Inferior parietal cortex (tissue), 1 donor: ENCODE data around the gene RIN3.

Source experiments
- DNase-seq: peaks from one replicate; pipeline ENCODE4 v3.0.0-alpha.2; 2016; ENCODE audit errors: extremely low spot score

The RIN3 gene

DNA sequence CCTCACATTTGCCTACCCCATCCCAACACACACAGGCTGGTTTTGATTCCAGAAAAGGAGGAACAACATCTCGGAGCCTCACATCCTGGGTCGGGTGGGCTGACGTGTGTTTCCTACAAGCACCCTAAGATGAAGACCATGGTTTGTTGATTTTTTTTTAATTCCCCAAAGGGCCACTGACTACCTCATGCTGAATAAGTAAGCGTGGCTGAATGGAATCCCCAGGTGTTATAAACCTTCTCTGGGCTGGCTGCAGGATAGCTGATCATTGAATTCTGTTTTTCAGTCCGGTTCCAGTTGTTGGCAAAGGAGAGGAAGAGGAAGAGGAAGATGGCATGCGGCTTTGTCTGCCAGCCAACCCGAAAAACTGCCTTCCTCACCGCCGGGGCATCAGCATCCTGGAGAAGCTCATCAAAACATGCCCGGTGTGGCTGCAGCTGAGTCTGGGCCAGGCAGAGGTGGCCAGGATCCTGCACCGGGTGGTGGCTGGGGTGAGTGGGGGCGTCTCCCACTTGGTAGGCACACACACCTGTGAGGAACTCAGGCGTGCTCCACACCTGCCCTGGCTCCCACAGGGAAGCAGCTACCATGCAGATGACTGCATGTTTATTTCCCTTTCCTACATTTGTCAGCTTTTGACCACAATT lies 42.0 kb downstream of the RIN3 start:
- DNase-seq = no peak

DNA sequence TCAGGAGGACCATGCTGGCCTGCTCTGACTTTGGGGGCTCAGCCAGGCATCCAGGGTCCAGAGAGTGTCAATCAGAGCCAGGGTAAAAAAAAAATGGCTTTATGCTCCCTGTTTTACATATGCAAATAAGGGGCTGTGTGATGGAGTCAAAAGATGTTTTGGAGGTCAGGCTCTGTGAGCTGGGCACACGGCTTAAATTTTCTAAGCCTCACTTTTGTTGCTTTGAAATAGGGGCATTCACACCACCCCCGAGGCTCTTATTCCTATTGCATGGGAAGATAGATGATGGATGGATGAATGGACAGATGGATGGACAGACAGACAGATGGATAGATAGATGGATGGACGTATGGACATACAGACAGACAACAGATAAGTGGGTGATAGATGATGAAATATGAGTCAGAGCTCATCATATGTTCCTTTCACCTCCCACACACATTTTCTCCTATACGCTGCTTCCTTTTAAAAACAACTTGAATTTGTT lies 42.7 kb downstream of the RIN3 start:
- DNase-seq = no peak

DNA sequence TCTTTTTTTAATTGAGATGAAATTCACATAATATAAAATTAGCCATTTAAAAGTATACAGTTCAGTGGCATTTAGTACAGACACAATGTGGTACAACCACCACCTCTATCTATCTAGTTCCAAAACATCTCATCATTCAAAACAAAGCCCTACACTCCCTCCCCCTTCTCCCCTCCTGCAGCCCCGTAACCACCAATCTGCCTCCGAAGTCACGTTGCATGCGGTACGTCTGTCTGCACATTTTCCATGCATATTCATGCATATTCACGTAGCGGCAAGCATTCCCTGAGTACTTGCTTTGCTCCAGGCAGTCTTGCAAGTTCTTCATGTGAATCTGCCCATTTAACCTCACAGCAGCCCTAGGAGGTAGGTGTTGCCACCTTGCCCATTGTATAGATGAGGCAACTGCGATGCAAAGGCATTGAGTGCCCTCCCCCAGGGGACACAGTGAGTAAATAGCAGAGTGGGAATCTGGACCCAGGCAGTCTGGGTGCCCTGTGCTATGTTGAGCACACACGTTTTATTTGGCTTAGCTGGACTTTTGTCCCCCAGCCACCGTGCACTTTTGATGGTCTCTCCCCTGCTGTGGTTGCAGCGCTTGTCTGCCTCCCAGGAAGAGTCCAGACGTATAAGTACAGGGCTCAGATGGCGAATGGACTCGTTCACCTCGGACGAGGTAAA lies 43.4 kb downstream of the RIN3 start:
- DNase-seq = no peak

DNA sequence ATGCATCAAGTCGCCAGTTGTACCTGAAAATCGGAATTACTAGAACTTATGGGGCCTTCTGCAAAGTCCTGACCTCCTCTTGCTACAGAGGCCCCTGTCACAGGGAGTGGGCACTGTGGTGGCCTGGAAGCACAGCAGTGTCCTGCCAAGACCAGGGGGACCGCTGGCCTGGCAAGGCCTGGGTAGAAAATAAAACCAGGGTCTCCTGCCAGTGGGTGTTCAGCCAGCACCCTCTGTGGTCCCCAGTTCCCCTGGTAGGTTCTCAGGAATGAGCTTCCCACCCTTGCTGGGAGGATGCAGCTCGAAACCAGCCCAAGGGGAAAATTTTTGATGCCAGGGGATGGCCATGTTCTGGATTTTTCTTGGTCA lies 43.9 kb downstream of the RIN3 start:
- DNase-seq = no peak

DNA sequence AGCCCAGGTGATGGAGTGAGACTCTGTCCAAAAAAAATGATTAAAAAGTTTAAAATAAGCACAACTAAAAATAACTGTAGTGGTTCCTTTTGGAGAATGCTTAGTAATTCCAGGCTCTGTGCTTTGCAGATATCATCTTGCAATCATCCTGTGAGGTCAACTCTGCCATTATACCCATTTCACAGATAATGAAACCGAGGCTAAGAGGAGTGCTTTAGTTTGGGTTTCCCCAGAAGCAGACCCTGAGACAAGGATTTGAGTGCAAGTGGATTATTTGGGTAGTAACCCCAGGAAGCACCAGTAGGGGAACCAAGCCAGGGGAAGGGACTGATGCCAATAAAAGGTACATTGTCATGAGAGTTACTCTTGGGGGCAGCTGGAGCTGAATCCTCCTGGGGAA lies 44.7 kb downstream of the RIN3 start:
- no peak for DNase-seq

DNA sequence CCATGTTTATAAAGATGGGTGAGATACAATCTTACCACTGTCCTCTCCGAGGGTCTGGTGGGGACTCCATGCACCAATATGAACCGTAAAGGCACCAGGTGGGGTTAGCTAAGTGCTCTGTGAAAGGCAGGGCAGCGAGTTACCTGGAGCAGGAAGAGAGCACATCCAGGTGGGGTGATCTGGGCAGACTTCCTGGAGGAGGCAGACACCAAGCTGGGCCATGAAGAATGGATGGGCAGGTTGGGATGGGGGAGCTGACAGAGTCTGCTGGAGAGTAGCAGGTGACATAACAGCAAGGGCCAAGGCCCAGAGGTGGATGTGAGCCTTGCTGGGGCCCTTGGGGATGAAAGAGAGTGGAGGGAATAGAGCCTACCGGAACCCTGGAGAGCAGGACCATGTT lies 45.9 kb downstream of the RIN3 start:
- no peak for DNase-seq

DNA sequence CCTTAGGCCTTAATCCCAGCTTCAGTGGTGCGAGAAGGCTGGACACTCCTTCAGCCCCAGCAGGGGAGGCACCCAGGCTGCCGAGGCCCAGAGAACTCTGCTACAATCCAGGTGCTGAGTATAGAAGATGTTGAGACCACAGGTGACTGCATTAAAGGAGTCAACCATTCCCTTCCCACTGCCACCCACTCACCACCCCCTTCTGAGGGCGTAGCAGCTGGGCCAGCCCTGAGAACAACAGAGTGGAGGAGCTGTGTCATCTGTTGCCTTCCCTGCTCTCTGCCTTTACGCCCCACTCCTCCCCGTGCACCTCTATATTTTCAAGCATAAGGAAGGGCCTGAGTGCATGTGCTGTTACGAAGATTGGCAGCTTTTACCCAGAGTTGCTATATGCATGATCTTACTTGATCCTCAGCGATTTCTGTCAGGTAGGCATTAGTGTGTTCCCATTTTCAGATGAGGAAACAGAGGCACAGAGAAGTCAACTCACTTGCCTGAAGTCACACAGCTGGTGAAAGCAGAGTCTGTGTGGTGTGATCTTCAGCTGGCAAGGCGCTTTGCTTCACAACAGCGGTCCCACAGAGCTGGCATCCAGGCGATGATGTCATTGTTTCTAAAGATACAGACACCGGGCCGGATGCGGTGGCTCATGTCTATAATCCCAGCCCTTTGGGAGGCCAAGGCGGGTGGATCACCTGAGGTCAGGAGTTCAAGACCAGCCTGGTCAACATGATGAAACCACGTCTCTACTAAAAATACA lies 46.7 kb downstream of the RIN3 start:
- no peak for DNase-seq

DNA sequence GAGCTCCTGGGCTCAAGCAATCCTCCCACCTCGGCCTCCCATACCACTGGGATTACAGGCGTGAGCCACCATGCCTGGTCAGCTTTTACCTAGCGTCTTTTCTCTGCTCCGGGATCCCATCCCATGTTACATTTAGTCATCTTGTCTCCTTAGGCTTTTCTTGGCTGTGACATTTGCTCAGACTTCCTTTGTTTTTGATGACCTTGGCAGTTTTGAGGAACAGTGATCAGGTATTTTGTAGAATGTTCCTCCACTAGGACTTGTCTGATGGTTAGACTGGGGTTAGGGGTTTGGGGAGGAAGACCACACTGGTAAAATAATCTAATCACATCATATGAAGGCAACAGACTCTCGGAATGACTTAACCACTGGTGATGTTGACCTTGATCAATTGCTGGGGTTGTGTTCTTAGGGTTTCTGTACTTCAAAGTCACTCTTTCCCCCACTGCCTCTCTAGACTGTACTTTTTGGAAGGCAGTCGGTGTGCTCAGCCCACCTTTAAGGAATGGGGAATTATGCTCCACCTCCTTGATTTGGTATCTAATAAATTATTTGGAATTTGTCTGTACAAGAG lies 48.4 kb downstream of the RIN3 start:
- no peak for DNase-seq

DNA sequence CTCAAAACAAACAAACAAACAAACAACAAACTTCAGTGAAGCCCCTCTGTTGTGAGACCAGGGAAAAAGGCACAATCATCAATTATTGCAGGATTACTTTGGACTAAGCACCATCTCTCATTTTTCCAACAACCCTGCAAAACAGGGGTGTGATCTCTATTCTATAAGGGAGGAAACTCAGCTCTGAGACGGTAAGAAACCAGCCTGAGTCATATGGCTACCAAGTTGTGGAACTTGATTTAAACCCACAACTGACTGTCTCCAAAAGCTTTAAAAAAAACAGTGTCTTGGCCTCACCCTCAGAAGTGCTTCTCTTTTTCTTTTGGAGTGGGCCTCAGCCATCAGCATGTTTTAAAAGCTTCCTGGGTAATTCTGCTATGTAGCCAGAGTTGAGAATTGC lies 49.8 kb downstream of the RIN3 start:
- no peak for DNase-seq

DNA sequence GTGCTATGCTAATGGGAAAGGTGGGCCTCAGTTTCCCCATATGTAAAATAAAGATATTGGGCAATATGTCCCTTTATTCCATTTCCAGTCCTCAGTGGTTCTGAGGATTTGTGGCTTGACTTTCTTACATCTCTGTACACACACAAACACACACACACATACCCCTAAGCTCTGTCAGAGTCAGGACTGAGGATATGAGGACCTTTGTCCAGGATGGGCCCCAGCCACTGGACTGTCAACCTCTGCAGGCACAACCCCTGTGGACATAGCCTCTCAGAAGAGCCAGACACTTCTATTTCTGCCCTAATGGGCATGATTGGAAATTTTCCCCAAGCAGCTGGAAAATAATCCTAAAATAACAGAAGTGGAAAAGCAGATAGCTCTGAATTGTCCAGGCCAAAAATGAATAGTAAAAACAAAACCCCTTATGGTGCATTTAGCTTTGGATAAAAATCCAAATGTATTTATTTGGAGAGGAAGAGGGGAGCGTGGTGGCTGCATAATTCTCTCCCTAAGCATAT lies 50.2 kb downstream of the RIN3 start:
- no peak for DNase-seq

DNA sequence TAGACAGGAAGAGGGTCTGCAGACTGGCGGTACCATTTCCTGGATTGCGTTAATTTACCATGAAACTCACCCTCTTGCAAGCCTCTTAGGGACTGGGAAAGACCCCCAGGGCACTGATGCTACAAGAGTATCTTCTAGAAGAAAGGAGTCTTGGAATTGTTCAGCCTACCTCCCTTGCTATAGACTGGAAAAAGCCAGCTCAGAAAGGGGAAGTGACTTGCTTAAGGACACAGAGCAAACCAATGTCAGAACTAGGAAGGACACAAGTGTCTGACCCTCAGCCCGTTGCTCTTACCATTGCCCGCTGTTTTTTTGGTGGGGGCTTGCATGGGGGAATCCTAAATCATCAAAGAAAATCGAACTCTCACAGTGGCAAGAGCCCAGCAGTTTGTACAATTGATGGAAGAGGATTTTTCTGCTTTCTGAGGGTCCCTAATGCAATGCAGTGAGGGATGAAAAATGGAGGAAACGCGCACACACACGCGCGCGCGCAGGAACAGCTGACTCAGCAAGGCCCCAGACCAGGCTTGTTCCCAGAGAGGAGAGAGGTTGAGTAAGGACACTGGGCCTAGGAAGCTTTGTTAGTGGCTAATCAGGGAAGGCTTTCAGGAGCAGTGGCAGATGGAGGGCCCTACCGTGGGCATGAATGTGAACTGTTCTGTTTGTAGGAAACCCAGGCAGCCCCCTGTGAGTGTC lies 50.9 kb downstream of the RIN3 start:
- DNase-seq = no peak

DNA sequence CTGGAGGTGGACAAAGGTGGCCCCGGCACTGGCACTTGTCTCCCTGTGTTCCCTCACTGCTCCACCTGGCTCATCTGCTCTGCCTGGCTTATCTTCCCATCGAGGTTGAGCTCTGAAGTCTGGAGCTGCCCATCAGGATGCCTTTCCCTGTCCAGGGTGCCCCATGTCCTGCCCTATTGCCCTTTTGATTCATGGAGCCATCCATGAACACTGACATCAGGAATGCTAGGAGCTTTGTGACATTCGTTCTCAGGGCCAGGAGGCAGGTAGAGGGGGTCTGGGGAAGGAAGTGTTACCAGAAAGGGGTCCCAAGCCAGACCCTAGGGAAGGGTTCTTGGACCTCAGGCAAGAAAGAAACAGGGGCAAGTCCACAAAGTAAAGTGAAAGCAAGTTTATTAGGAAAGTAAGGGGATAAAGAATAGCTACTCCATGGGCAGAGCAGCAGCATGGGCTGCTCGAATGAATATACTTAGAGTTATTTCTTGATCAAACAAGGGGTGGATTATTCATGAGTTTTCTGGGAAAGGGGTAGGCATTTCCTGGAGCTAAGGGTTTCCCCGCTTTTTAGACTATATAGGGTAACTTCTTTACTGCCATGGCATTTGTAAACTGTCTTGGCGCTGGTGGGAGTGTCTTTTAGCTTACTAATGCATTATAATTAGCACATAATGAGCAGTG lies 51.6 kb downstream of the RIN3 start:
- no peak for DNase-seq

DNA sequence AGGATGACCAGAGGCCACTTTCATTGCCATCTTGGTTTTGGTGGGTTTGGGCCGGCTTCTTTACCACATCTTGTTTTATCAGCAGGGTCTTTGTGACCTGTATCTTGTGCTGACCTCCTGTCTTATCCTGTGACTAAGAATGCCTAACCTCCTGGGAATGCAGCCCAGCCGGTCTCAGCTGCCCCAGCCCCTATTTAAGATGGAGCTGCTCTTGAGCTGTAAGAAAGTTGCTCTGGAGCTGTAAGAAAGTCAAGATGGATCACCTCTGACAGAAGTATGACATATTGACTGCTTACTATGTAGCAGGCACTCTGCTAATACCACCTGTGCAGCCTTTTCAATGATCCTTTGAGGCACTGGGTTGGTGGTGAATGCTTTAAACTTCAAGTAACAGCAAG lies 52.1 kb downstream of the RIN3 start:
- no peak for DNase-seq

DNA sequence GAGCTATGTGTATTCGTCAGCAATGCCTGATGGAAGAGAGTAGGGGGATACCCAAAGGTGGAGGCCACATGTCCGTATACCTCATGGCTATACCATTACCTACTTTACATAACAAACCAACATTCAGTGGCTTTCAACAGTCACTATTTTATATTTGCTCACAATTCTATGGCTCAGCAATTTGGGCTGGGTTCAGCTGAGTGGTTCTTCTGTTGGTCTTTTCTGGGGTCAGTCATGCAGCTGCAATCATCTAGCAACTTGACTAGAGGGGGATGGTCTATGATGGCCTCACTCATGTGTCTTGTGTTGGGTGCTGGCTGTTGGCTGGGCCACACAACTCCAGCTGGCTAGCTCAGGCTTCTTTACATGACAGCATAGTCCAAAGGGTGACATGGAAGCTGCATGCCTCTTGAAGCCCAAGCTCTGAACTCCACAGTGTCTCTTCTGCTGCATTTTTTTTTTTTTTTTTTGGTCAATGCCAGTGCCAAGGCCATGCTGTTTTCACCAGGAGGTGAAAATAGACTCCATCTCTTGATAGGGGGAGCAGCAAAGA lies 53.7 kb downstream of the RIN3 start:
- no peak for DNase-seq

DNA sequence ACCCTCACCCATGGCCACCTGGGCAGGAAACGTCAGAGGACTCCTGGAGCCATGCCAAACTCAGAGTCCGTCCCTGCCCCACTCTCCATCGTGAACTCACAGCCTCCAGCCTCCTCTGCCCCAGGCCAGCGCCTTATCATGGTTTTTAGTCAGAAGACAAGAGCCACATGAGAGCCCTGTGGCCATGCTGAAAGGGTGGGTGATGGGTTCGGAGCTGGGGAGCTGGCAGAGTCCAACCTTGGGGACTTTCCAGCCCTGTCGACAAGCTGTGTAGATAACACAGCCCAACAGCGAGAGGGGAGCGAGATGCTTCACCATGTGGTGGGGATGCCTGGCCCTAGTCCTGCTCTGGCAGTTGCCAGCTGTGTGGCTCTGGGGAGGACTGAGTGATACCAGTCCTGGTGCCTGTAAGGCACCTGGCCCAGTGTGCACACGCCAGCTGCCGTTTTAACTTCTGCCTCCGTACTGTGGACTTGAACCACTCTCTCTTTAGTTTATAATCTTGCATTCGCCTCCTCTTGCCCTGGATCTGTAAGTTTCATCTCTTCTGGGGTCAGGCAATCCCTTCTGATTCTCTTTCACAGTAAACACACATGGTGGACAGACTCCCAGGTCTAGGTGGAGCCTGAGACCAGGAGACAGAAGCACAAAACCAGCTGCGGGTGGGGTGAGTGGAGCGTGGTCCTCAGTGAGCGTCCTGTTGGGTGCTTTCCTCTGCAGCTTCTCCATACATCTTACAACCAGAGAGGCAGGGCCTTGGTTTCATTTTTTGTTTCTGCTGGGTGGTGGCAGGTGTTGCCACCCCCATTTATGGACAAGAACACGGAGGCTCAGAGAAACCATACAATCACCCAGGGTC lies 55.3 kb downstream of the RIN3 start:
- no peak for DNase-seq

DNA sequence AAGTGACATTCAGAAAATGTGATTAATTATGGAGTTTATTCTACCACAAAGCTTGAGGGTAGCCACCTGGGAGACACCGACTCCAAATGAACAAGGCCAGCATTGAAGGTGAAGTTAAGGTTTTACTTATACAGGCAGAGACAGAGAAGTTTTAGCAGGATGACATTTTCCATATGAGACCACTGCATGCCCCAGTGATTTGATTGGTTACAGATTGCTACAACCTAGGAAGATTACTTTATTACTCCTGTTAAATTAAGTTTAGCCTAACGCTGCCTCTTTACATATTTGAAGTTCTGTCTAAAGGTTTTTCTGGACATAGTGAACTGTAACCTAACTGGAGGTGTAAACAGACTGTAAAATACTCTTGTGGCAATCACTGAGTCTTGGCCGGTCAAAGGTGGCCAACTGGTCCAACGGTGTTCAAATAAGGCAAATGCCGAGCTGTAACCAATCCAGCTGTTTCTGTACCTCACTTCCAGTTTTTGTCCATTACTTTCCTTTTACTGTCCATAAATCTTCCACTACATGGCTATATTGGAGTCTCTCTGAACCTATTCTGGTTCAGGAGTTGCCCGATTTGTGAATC lies 57.2 kb downstream of the RIN3 start:
- no peak for DNase-seq

DNA sequence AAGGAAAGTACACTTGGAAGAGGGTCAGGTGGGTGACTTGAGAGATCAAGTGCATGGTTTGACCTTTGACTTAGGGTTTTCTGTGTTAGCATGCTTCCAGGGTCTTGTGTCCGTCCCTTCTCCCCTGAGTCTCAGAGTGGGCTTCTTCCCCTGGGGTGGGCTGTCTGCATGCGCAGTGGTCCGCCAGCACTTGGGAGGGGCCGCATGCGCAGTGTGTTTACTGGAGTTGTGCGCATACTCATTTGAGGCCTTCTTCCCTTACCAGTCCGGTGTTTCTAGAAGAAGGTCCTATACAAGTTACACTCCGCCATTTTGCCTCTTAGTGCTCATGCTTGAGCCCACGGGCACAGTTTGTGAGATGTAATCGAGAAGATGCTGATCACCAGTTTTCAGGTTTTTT lies 58.5 kb downstream of the RIN3 start:
- DNase-seq = no peak

DNA sequence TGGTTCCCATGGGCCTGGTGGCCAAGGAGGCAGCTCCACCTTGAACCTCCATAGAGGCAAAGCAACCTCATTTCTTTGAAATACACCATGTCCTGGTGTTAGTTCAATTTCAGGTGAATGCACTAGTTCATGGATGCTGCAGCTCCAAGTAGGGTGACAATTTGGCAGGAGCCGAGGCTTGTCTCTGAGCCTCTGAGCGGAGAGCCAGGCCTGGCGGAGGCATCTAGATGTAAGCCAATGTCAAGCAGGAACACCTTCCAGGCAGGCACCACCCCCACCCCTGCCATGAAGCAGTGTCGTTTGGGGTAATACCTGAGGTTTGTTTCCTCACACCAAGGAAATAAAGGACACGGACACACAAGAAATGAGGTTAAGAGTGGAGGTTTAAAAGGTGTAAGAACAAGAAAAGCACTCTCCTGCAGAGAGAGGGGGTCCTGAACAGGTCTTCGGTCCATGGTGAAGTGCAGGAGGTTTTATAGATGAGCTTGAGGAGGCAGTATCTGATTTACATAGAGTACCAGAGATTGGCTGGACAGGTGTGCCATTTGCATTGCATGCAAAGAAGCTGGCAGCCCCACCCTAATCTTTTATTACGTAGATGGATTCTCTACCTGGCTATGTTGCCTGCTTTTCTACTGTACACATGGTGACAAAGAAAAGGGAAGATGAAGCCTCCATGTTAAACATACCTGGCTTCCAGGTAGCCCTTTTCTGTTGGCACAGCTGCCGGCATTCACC lies 60.3 kb downstream of the RIN3 start:
- DNase-seq = no peak
